ENCODE measurements around the gene POLRMT. TPM values are rescaled to one million over a fixed set of nuclear protein-coding genes. Genes with fewer than 3 reads are reported as not detected.
A peak's percentile ranks its signal among the peaks of the same experiment; 100 is the strongest.

Gene POLRMT
- total RNA-seq, 1 experiment from 2014 or later = 104 TPM

- H2AFZ ChIP-seq (ENCODE audit: low read length) = no peak overlapping the region
- no peak overlapping the region for H4K5ac ChIP-seq (ENCODE audit: insufficient read length, low read depth, low read length)
- no peak overlapping the region for H3K18ac ChIP-seq (ENCODE audit: insufficient read length, low read depth, low read length)
- Mint-ChIP-seq H3K9me3 (peaks cover 0 to 3% of the 10 kb centered on the region in 2 experiments; a peak in 1 of 5 replicates), H3K27me3 (ENCODE audit: low read depth) (peaks cover 29% of the 10 kb centered on the region), H3K4me1 (peaks cover 9 to 19% of the 10 kb centered on the region in 2 experiments), H3K36me3 (ENCODE audit: insufficient read depth in 1 of 3, low read depth in 3 of 3) (peaks cover 7 to 17% (median 8%) of the 10 kb centered on the region in 3 experiments; a peak in 6 of 7 replicates), H3K27ac (no peak overlapping the region), H3K4me3 (peak overlapping the region in 1 of 2 experiments; percentile 26; a peak in 1 of 5 replicates)
- no peak for DNase-seq
- no CpG with 5 or more reads among the region's 16 CpGs for WGBS (ENCODE audit: extremely low coverage, insufficient read length, low lambda C conversion rate)
- no peak overlapping the region for H3T11ph ChIP-seq (ENCODE audit: low read length)
- H3K56ac ChIP-seq (ENCODE audit: insufficient read length, low read depth, low read length) = no peak overlapping the region
- no peak overlapping the region for H3K27ac ChIP-seq (ENCODE audit: insufficient read length, low read depth, low read length)
- H3K79me1 ChIP-seq (ENCODE audit: insufficient read depth, low read depth, low read length, poor library complexity, severe bottlenecking) = peaks cover 5% of the 10 kb centered on the region
- no peaks in the 10 kb centered on the region for H3K79me2 ChIP-seq (ENCODE audit: insufficient read depth, low read length)
- no peaks in the 10 kb centered on the region; the same call in 1 of the 2 replicates for H3K27me3 ChIP-seq (ENCODE audit: insufficient read depth, low read length)
- no peak overlapping the region for H3K9ac ChIP-seq (ENCODE audit: extremely low read depth, insufficient read length, low read length)
- H3K14ac ChIP-seq (ENCODE audit: insufficient read depth, low read length) = no peak overlapping the region
- H2AK5ac ChIP-seq (ENCODE audit: insufficient read length, low read length) = no peak overlapping the region
- no peak overlapping the region for H3K4ac ChIP-seq (ENCODE audit: low read depth, low read length)
- no peak overlapping the region; the same call in 1 of the 2 replicates for H2BK15ac ChIP-seq (ENCODE audit: low read depth, low read length)
- H3K9me3 ChIP-seq (ENCODE audit: control insufficient read depth, low read depth, low read length) = no peaks in the 10 kb centered on the region
- no peak overlapping the region for H2BK5ac ChIP-seq (ENCODE audit: insufficient read length, low read length)
- H4K20me1 ChIP-seq (ENCODE audit: control insufficient read depth, insufficient read depth, insufficient read length) = peaks cover 4% of the 10 kb centered on the region
- no peaks in the 10 kb centered on the region; the same call in 1 of the 2 replicates for H3K4me1 ChIP-seq (ENCODE audit: insufficient read depth, low read length)
- no peak overlapping the region for H3K23ac ChIP-seq (ENCODE audit: insufficient read length, low read depth, low read length)
- no peak overlapping the region for H3K4me2 ChIP-seq (ENCODE audit: insufficient read depth, insufficient read length, low read length)
- no peak for TF ChIP-seq CTCF (conservative IDR thresholded peaks at IDR 0.05)
- H4K91ac ChIP-seq (ENCODE audit: insufficient read length, low read depth, low read length) = no peak overlapping the region
- H4K8ac ChIP-seq (replicated peaks; ENCODE audit: insufficient read length, low read depth, low read length) = no peak overlapping the region
- no peak overlapping the region for H2BK120ac ChIP-seq (ENCODE audit: low read depth, low read length, poor library complexity, severe bottlenecking)
- no peak overlapping the region for H2BK12ac ChIP-seq (ENCODE audit: insufficient read length, low read depth, low read length)
- H3K23me2 ChIP-seq (ENCODE audit: insufficient read length, low read depth, low read length, poor library complexity, severe bottlenecking) = peaks cover 7% of the 10 kb centered on the region
- no peak overlapping the region for H2BK20ac ChIP-seq (ENCODE audit: low read depth, low read length, poor library complexity, severe bottlenecking)
Measured at GRCh38 chr19:634975-635652, 1.8 kb upstream of the POLRMT start.
